GM03348 (cell line): ENCODE data around the gene C9orf153.
"Not testable (repeated sequence)": the region's sequence is repeated elsewhere in the genome, so short reads cannot be mapped to it uniquely, and the experiment has no call there.

Source experiments
- DNase-seq: peaks from one replicate; pipeline ENCODE4 v3.0.0; 2012; ENCODE audit warnings: low spot score

The C9orf153 gene

GRCh38 chr9:86259557-86259956 lies at the start of gene C9orf153:
Gene C9orf153 (minus strand): TSS chr9:86259657. CDS start chr9:86229603, 30,054 bp downstream.
- no peak for DNase-seq

DNA sequence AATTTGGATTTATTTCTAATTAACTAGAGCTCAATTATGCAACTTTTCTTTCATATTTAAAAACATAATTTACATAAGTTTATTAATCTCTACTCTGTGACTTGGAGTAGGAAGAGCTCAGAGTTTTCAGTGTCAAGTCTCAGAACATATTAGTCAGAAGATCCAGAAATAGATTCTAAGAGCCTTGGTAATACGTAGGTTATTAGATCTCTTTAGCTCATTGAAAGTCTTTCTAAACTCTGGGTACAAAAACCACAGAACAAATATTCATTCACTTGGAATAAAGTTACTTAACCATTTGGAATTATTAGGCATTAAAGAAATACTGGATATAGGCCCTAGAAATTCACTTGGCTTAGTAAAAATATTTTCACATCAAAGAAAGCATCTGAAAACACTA lies 49.2 kb upstream of the C9orf153 start:
- DNase-seq: no peak

DNA sequence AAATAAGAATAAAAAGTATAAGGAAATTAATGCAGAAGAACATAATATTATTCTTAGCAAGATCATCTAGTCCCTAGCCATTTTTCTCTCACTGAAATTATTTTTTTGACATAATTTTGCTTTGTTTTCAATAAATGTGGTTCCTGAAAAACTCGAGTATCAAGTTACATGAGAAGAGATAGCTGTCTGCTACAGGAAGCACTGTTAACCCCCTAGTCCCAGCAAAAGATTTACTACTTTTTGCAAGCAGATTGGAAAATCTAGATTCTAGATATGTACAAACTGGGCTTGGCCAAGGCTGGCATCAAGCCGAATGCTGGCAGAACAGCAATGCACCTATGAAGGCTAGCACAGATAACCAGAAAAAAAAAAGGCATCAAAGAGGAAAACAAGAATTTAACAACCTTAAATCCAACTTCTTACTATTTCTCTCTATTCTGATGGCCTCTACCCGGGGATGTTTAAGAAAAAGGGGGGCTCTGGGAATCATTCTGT lies 44.8 kb upstream of the C9orf153 start:
- no peak for DNase-seq

- no peak for DNase-seq
Measured at GRCh38 chr9:86303316-86303975, 44.0 kb upstream of the C9orf153 start.

DNA sequence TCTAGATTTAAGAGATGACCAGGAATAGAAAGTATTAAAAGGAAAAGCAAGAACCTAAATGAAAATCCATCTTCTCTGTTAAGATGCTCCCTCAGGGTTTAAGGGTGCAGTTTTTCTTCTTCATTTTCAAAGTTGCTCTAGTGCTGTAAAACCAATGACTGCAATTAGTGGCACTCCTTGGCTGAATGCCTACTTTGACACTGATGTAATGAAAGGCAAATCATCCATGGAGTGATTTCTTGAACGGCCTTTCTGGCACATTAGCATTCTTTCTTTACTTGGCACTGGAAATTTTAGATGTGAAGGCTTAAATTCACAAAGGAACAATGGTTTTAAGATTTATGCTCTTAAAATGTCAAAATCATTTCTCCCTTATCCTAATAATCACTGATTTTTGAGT lies 42.2 kb upstream of the C9orf153 start:
- DNase-seq: no peak

DNA sequence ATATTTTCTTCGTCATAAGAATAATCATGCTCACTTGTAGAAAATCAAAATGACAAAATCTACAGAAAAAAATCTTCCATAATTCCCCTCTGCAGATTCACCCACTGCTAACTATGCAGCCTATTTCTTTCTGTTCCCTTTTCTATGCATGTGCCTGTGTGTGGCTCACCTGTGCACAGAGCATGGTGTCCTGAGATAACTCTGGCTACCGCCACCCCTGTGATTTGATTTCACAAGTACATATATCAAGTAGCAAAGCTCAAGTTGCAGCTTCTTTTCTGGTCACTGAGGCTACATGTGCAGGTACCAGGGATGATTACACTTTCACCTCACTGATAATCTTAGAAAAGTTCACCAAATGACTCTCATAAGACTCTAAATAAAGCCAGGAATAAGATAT lies 41.2 kb upstream of the C9orf153 start:
- DNase-seq: no peak

DNA sequence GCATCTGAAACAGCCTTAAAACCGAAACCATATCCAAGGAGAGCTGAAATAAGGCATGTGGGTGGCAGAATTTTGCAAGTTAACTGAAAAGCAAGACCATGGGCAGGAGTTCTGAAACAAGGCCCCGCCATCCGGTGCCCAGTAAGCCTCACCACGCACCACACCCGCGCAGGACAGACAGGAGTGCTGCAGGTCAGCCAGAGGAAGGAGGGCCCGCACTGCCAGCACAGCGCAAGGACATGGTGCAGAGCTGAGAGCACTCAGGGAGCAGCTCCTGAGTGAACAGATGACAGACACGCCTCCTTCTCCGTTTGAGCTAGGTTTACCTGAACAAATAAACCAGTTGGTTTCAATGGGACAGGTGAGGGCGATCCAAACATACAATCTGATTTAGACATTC lies 39.4 kb upstream of the C9orf153 start:
- DNase-seq: no peak

DNA sequence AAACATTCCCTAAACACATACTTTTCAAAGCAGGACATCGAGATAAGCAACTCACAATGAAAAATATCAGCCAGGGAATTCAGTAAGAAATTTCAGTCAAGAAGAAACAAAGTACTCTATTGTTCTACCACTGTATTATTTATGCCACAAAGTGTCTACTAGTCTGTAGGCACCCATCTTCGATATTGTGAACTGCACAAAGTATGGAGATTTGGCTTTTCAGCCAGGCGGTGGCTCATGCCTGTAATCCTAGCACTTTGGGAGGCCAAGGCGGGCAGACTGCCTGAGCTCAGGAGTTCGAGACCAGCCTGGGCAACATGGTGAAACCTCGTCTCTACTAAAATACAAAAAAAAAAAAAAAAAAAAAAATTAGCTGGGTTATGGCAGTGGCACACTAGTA lies 30.9 kb upstream of the C9orf153 start:
- not testable (repeated sequence) for DNase-seq

- no peak for DNase-seq
Measured at GRCh38 chr9:86288499-86289198, 29.2 kb upstream of the C9orf153 start.

GRCh38 chr9:86287013-86287412 lies 27.6 kb upstream of the C9orf153 start:
- peak; percentile 19 for DNase-seq

- DNase-seq: no peak
Measured at GRCh38 chr9:86286278-86286677, 26.8 kb upstream of the C9orf153 start.

GRCh38 chr9:86285261-86285660 lies 25.8 kb upstream of the C9orf153 start:
- no peak for DNase-seq

- peak; percentile 88 for DNase-seq
Measured at GRCh38 chr9:86282979-86283535, 23.6 kb upstream of the C9orf153 start.

GRCh38 chr9:86282077-86282978 lies 22.9 kb upstream of the C9orf153 start, which contains the start of gene ISCA1:
Gene ISCA1 (minus strand): TSS chr9:86282538. CDS start chr9:86282458, 80 bp downstream.
- peak; percentile 96 for DNase-seq

DNA sequence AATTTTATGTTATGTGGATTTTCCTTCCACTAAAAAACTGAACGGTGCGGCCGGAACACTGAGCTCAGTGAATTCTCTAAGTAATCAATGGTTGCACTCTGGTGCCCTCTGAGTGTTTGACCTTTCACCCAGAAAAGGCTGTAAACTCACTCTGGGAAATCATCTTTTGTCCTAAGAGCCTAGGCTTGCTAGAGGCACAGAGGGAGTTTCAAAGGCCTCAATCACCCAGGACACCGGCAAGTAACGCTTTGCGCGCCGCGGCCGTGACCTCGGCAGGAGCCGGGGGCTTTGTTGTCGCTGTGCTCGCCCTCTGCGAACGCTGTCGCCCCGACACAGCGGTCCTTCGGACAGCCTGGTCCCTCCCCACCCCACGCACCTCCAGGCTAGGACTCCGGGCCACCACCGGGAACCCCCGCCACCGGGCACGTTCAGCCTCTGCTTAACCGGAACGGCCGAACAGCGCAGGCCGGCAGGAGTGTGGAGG lies 22.2 kb upstream of the C9orf153 start:
- DNase-seq: no peak

GRCh38 chr9:86280580-86280979 lies 21.1 kb upstream of the C9orf153 start:
- DNase-seq: no peak

- no peak for DNase-seq
Measured at GRCh38 chr9:86279839-86280238, 20.4 kb upstream of the C9orf153 start.

DNA sequence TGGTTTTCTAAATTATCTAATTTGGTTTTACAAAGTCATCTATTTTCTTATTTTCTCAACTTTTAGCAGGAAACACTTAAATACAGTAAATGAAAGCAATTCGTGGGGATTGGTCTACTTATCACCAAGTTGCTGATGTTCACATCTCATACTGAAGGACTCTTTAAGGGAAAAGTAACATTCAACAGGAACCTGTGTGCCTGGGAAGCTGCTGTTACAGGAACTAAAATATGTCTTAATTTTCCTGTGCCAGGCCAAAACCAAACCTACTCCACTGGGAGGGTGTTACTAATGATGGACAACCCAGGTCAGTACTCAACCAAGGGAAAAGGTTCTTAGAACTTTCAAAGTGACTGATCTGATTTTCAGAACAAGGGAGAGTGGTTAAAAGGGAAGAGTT lies 17.6 kb upstream of the C9orf153 start:
- DNase-seq: no peak

DNA sequence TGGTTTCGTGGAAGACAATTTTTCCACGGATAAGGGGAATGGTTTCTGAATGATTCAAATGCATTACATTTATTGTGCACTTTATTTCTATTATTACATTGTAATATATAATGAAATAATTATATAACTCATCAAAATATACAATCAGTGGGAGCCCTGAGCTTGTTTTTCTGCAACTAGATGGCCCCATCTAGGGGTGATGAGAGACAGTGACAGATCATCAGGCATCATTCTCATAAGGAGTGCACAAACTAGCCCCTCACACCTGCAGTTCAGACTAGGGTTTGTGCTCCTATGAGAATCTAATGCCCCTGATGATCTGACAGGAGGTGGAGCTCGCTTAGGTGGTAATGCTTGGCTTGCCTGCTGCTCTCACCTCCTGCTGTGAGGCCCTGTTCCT lies 16.5 kb upstream of the C9orf153 start:
- no peak for DNase-seq

DNA sequence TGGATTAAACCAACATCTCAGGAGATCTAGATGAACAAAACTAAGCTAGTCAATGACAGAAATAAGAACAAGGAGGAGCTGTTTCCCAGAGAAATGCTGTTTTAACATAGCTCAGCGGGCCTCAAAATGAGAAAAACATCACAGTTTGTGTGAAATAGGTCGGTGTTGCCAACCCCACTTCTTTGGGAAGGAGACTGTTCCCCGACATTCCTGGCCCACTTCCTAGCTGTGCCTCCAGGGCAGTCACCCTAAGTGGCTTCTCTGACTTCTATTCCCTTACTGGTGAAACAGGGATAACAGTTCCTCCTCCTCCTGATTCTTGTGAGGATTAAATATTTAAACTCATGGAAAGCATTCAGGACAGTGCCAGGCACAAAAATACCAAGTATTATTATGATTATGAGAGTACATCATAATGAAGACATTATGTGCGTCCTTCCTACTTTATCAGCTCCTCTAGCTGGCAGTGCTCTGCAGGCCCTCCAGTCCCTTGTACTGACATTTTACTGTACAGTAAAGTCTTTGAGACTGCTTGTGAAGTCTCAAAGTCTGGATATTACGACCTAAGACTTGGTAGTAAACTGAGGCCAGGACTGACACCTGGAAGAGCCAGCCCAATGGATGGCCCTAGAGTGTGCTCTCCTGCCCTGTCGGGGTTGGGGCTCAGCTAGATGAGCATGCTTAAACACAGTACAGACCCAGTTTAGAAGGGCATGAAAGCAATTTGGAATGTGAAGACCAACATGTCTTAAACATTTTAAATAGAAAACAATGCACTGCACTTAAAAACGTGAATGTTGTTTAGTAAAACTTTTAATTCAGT lies 15.6 kb upstream of the C9orf153 start:
- DNase-seq: no peak

GRCh38 chr9:86272221-86272620 lies 12.8 kb upstream of the C9orf153 start:
- DNase-seq: no peak
